GM12878 (cell line): ENCODE data around the gene SHROOM4. TPM values are rescaled to one million over a fixed set of nuclear protein-coding genes. Genes with fewer than 3 reads are reported as not detected.

Experiments used
- BCLAF1 ChIP-seq: fragments of 450-650 bp; IDR thresholded peaks from 2 replicates; pipeline ENCODE4 v1.6.1; 2017; ENCODE audit warnings: antibody characterized with exemption, mild to moderate bottlenecking, moderate library complexity
- CTCF ChIP-seq, 3 experiments: IDR thresholded peaks in 2 of 3; conservative IDR thresholded peaks in 1 of 3; 2 replicates each; pipeline ENCODE4 v1.5.1; 2011; ENCODE audit warnings: low read depth in 3 of 3, low read length in 3 of 3, mild to moderate bottlenecking in 3 of 3, control low read depth in 2 of 3, moderate library complexity in 2 of 3, inconsistent platforms in 1 of 3, mixed read lengths in 1 of 3; ENCODE audit not compliant: control insufficient read depth in 2 of 3, insufficient read depth in 1 of 3; ENCODE audit errors: extremely low read depth in 1 of 3
- FOXK2 ChIP-seq: fragments of 450-650 bp; IDR thresholded peaks from 2 replicates; pipeline ENCODE4 v1.6.1; 2017; ENCODE audit warnings: mild to moderate bottlenecking, moderate library complexity
- HCFC1 ChIP-seq: fragments of 150-350 bp; IDR thresholded peaks from 2 replicates; pipeline ENCODE4 v1.6.1; 2014; ENCODE audit warnings: low read length
- IRF4 ChIP-seq: IDR thresholded peaks from 2 replicates; pipeline ENCODE4 v1.6.1; 2011; ENCODE audit warnings: low read depth, low read length
- MTA3 ChIP-seq: IDR thresholded peaks from 2 replicates; pipeline ENCODE4 v1.6.1; 2012; ENCODE audit warnings: low read length, inconsistent platforms, borderline replicate concordance
- MYB ChIP-seq: fragments of 150-350 bp; IDR thresholded peaks from 2 replicates; pipeline ENCODE4 v1.6.1; 2014; ENCODE audit warnings: mild to moderate bottlenecking, low read depth, low read length, borderline replicate concordance
- NRF1 ChIP-seq: conservative IDR thresholded peaks from 2 replicates; pipeline ENCODE4 v1.6.1; 2011; ENCODE audit warnings: mild to moderate bottlenecking, low read depth, low read length, improper control_type of control experiment
- PKNOX1 ChIP-seq: fragments of 450-650 bp; IDR thresholded peaks from 2 replicates; pipeline ENCODE4 v1.6.1; 2016; ENCODE audit warnings: mild to moderate bottlenecking
- RB1 ChIP-seq: fragments of 450-650 bp; formaldehyde crosslinking; IDR thresholded peaks from 2 replicates; pipeline ENCODE4 v1.6.1; 2017; ENCODE audit warnings: mild to moderate bottlenecking, borderline replicate concordance
- TBL1XR1 ChIP-seq: IDR thresholded peaks from 2 replicates; pipeline ENCODE4 v1.6.1; 2012; ENCODE audit warnings: low read depth, low read length, improper control_type of control experiment
- polyA plus RNA-seq, 11 experiments: library from polyadenylated mRNA; depleted of rRNA in 4 of 11; unstranded in 6 of 11; stranded (reverse) in 5 of 11; fragments of >200 nt; fragmentation: Nextera tagmentation in 4 of 11; fragmentation: Illumina TruSeq in 1 of 11; extraction: Ambion mirVana in 4 of 11; extraction: Trizol in 1 of 11; gene quantifications; 1 replicate in 1 of 11; 2 replicates in 10 of 11; pipeline versions ENCODE4 v1.2.1 to v1.2.3, GENCODE V29; 2011 to 2016; ENCODE audit warnings: inconsistent platforms in 2 of 11, missing spikeins in 2 of 11, low read depth in 1 of 11
- total RNA-seq, 4 experiments: library from RNA; depleted of rRNA in 3 of 4; stranded (reverse); fragments of >200 nt in 3 of 4; fragmentation: Illumina TruSeq in 1 of 4; extraction: Trizol in 1 of 4; gene quantifications; 2 replicates each; pipeline versions ENCODE4 v1.2.1 to v1.2.3, GENCODE V29; 2013 to 2021

Gene SHROOM4
- total and polyA plus RNA-seq, 10 of the 15 experiments (the other 5 are each of a cell fraction or from before 2014, with no cell fraction given): 0.01 to 0.03 TPM; not detected in 8

- peak; percentile 52 to 65 (median 57); a peak in 5 of 6 replicates for TF ChIP-seq CTCF (IDR thresholded peaks at IDR 0.05 in 2 of 3, conservative IDR thresholded peaks at IDR 0.05 in 1 of 3; ENCODE audit: control insufficient read depth in 2 of 3, extremely low read depth in 1 of 3, insufficient read depth in 1 of 3, low read depth in 3 of 3, low read length in 3 of 3)
- no peak for TF ChIP-seq IRF4
- no peak for TF ChIP-seq MYB
- TF ChIP-seq PKNOX1: no peak
- TF ChIP-seq RB1: 0 out of 2 replicates have a peak, but pooled peaks have one; percentile 19
- no peak for TF ChIP-seq HCFC1
- TF ChIP-seq FOXK2: no peak
- no peak for TF ChIP-seq TBL1XR1
- no peak for TF ChIP-seq MTA3
- no peak for TF ChIP-seq NRF1
- TF ChIP-seq BCLAF1: no peak
These were observed 122.2 kb downstream of the SHROOM4 start (continued) for GRCh38 chrX:50691820-50692219.
